K562 (cell line): ENCODE results near the gene MYBL2. TPM values are rescaled to one million over a fixed set of nuclear protein-coding genes. Genes with fewer than 3 reads are reported as not detected.

Experiments
- CCNT2 ChIP-seq: IDR thresholded peaks from 2 replicates; pipeline ENCODE4 v1.6.1; 2011; ENCODE audit warnings: borderline replicate concordance, low read depth, mild to moderate bottlenecking, moderate library complexity, mixed read lengths, low read length; ENCODE audit not compliant: insufficient read length; ENCODE audit errors: extremely low read depth
- LCOR ChIP-seq: sonication (generic); formaldehyde crosslinking; IDR thresholded peaks from 2 replicates; pipeline ENCODE4 v1.8.0; 2022; ENCODE audit warnings: mild to moderate bottlenecking, missing genetic modification reagents
- MECOM ChIP-seq: fragments of 250-450 bp; sonication (Bioruptor Pico); IDR thresholded peaks from 2 replicates; pipeline ENCODE4 v1.8.0; 2022; ENCODE audit warnings: inconsistent platforms
- POU5F1 ChIP-seq: fragments of 150-350 bp; IDR thresholded peaks from 2 replicates; pipeline ENCODE4 v1.6.1; 2014; ENCODE audit warnings: borderline replicate concordance, low read length, low read depth, mild to moderate bottlenecking; ENCODE audit not compliant: partially characterized antibody
- ZNF121 ChIP-seq: sonication (generic); formaldehyde crosslinking; conservative IDR thresholded peaks from 2 replicates; pipeline ENCODE4 v1.8.0; 2022; ENCODE audit warnings: missing genetic modification reagents
- ZNF41 ChIP-seq: fragments of 250-450 bp; sonication (Bioruptor Pico); conservative IDR thresholded peaks from 2 replicates; pipeline ENCODE4 v1.4.0; 2020; ENCODE audit warnings: mild to moderate bottlenecking
- polyA plus RNA-seq, 8 experiments: library from polyadenylated mRNA; depleted of rRNA in 4 of 8; stranded (reverse) in 5 of 8; unstranded in 3 of 8; fragments of >200 nt; fragmentation: Nextera tagmentation in 2 of 8; fragmentation: Illumina TruSeq in 1 of 8; extraction: Ambion mirVana in 2 of 8; extraction: Trizol in 1 of 8; gene quantifications; 2 replicates each; pipeline versions ENCODE4 v1.2.1 to v1.2.3, GENCODE V29; 2011 to 2014; ENCODE audit warnings: inconsistent platforms in 1 of 8, missing spikeins in 1 of 8
- total RNA-seq, 7 experiments: library from RNA; depleted of rRNA in 6 of 7; stranded (reverse); fragments of >200 nt in 6 of 7; fragmentation: Illumina TruSeq in 2 of 7; extraction: Trizol in 2 of 7; gene quantifications; 2 replicates each; pipeline versions ENCODE4 v1.2.1 to v1.2.3, GENCODE V29; 2011 to 2021; ENCODE audit warnings: low replicate concordance in 1 of 7
- TF ChIP-seq, protein P1 (sequence below): sonication (generic); formaldehyde crosslinking; IDR thresholded peaks from 2 replicates; pipeline ENCODE4 v1.8.0; 2022; ENCODE audit warnings: mild to moderate bottlenecking, low read depth, missing genetic modification reagents
- TF ChIP-seq, protein P2 (sequence below): fragments of 450-650 bp; IDR thresholded peaks from 2 replicates; pipeline ENCODE4 v1.6.1; 2016; ENCODE audit warnings: borderline replicate concordance
- TF ChIP-seq, protein P3 (sequence below): sonication (generic); formaldehyde crosslinking; IDR thresholded peaks from 2 replicates; pipeline ENCODE4 v1.8.1; 2023; ENCODE audit warnings: mild to moderate bottlenecking, missing genetic modification reagents
- TF ChIP-seq, protein P4 (sequence below): fragments of 200-800 bp; sonication (Bioruptor generic); IDR thresholded peaks from 2 replicates; pipeline ENCODE4 v1.6.1; 2017; ENCODE audit warnings: missing genetic modification characterization, missing compliant biosample characterization
- TF ChIP-seq, protein P5 (sequence below): sonication (generic); formaldehyde crosslinking; IDR thresholded peaks from 2 replicates; pipeline ENCODE4 v1.8.1; 2023; ENCODE audit warnings: mild to moderate bottlenecking, missing genetic modification reagents, moderate library complexity

The MYBL2 gene
- total and polyA plus RNA-seq, 9 of the 15 experiments (the other 6 are each of a cell fraction or from before 2014, with no cell fraction given), result 4.4 to 169 (median 52.5) TPM

DNA sequence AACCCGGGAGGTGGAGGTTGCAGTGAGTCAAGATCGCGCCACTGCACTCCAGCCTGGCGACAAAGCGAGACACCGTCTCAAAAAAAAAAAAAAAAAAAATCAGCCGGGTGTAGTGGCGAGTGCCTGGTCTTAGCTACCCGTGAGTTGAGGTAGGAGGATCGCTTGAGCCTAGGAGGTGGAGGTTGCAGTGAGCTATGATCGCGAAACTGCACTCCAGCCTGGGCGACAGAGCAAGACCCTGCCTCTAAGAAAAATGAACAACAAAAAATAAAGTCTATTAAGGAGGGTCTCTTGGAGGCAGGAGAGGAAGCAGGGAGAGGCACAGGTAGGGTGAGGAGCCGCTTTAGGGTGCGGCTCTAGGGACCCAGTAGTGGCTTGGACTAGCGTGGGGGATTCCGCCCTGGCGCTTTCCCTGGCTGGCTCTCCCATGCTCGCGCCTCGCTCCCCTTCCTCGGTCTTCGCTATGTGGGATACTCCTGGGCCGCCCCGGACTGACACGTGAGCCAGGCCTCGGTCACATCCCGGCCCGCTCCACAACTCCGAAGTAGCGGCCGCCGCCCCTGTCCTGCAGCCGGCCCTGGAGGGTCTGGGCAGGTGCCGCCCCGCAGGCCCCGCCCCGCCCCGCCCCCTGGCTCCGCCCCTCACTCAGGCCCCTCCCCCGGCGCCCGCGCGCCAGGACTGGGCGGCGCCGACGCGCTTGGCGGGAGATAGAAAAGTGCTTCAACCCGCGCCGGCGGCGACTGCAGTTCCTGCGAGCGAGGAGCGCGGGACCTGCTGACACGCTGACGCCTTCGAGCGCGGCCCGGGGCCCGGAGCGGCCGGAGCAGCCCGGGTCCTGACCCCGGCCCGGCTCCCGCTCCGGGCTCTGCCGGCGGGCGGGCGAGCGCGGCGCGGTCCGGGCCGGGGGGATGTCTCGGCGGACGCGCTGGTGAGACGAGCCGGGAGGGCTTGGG, at the start of gene MYBL2 (continued):
- TF ChIP-seq, protein P1, sequence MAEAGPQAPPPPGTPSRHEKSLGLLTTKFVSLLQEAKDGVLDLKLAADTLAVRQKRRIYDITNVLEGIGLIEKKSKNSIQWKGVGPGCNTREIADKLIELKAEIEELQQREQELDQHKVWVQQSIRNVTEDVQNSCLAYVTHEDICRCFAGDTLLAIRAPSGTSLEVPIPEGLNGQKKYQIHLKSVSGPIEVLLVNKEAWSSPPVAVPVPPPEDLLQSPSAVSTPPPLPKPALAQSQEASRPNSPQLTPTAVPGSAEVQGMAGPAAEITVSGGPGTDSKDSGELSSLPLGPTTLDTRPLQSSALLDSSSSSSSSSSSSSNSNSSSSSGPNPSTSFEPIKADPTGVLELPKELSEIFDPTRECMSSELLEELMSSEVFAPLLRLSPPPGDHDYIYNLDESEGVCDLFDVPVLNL, result peak; percentile 95
- TF ChIP-seq, protein P2, sequence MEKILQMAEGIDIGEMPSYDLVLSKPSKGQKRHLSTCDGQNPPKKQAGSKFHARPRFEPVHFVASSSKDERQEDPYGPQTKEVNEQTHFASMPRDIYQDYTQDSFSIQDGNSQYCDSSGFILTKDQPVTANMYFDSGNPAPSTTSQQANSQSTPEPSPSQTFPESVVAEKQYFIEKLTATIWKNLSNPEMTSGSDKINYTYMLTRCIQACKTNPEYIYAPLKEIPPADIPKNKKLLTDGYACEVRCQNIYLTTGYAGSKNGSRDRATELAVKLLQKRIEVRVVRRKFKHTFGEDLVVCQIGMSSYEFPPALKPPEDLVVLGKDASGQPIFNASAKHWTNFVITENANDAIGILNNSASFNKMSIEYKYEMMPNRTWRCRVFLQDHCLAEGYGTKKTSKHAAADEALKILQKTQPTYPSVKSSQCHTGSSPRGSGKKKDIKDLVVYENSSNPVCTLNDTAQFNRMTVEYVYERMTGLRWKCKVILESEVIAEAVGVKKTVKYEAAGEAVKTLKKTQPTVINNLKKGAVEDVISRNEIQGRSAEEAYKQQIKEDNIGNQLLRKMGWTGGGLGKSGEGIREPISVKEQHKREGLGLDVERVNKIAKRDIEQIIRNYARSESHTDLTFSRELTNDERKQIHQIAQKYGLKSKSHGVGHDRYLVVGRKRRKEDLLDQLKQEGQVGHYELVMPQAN, result no peak
- TF ChIP-seq, protein P3, sequence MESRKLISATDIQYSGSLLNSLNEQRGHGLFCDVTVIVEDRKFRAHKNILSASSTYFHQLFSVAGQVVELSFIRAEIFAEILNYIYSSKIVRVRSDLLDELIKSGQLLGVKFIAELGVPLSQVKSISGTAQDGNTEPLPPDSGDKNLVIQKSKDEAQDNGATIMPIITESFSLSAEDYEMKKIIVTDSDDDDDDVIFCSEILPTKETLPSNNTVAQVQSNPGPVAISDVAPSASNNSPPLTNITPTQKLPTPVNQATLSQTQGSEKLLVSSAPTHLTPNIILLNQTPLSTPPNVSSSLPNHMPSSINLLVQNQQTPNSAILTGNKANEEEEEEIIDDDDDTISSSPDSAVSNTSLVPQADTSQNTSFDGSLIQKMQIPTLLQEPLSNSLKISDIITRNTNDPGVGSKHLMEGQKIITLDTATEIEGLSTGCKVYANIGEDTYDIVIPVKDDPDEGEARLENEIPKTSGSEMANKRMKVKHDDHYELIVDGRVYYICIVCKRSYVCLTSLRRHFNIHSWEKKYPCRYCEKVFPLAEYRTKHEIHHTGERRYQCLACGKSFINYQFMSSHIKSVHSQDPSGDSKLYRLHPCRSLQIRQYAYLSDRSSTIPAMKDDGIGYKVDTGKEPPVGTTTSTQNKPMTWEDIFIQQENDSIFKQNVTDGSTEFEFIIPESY (CRISPR knock-in tag), result peak; percentile 82
- peak; percentile 9; the same call in 1 of the 2 replicates for TF ChIP-seq LCOR
- TF ChIP-seq ZNF41 (CRISPR knock-in tag), result no peak
- TF ChIP-seq, protein P4, sequence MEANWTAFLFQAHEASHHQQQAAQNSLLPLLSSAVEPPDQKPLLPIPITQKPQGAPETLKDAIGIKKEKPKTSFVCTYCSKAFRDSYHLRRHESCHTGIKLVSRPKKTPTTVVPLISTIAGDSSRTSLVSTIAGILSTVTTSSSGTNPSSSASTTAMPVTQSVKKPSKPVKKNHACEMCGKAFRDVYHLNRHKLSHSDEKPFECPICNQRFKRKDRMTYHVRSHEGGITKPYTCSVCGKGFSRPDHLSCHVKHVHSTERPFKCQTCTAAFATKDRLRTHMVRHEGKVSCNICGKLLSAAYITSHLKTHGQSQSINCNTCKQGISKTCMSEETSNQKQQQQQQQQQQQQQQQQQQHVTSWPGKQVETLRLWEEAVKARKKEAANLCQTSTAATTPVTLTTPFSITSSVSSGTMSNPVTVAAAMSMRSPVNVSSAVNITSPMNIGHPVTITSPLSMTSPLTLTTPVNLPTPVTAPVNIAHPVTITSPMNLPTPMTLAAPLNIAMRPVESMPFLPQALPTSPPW (CRISPR knock-in tag), result peak; percentile 52
- peak; percentile 32 for TF ChIP-seq CCNT2
- TF ChIP-seq MECOM (CRISPR knock-in tag), result no peak
- TF ChIP-seq, protein P5, sequence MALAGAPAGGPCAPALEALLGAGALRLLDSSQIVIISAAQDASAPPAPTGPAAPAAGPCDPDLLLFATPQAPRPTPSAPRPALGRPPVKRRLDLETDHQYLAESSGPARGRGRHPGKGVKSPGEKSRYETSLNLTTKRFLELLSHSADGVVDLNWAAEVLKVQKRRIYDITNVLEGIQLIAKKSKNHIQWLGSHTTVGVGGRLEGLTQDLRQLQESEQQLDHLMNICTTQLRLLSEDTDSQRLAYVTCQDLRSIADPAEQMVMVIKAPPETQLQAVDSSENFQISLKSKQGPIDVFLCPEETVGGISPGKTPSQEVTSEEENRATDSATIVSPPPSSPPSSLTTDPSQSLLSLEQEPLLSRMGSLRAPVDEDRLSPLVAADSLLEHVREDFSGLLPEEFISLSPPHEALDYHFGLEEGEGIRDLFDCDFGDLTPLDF (CRISPR knock-in tag), result peak; percentile 62
- TF ChIP-seq POU5F1, result no peak
- TF ChIP-seq ZNF121 (CRISPR knock-in tag), result peak; percentile 76
